Measurements from ENCODE around the gene PDE4B. TPM values are rescaled to one million over a fixed set of nuclear protein-coding genes. Genes with fewer than 3 reads are reported as not detected.

The PDE4B gene
- polyA plus RNA-seq, 12 donors = 16.0 to 35.1 (median 19.6) TPM; not detected in 1

- no peak for DNase-seq
Observed at GRCh38 chr1:66282891-66283621, 490.4 kb downstream of the PDE4B start.

GRCh38 chr1:66283622-66284041, 490.9 kb downstream of the PDE4B start:
- no peak for DNase-seq

DNA sequence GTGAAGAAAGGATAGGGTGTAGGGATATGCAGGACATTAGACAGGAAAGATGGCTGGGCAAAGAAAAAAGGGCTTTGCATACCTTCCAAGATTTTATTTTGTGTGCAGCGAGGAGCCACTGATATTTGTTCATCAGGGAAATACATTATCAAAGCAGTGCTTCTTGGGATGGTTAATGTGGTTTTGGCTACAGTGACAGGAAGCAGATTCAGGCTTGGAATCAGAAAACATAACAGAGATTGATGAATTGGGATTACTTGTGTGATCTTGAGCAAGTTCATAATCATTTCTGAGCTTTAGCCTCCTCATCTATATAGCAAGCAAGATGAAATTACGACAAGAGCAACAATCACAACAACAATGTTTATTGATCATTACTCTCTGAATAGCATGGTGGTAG, 492.1 kb downstream of the PDE4B start:
- DNase-seq = no peak

GRCh38 chr1:66285618-66286270, 493.0 kb downstream of the PDE4B start:
- no peak for DNase-seq

- no peak for DNase-seq
Observed at GRCh38 chr1:66286307-66286706, 493.6 kb downstream of the PDE4B start.

GRCh38 chr1:66288048-66288447, 495.4 kb downstream of the PDE4B start:
- no peak for DNase-seq

DNA sequence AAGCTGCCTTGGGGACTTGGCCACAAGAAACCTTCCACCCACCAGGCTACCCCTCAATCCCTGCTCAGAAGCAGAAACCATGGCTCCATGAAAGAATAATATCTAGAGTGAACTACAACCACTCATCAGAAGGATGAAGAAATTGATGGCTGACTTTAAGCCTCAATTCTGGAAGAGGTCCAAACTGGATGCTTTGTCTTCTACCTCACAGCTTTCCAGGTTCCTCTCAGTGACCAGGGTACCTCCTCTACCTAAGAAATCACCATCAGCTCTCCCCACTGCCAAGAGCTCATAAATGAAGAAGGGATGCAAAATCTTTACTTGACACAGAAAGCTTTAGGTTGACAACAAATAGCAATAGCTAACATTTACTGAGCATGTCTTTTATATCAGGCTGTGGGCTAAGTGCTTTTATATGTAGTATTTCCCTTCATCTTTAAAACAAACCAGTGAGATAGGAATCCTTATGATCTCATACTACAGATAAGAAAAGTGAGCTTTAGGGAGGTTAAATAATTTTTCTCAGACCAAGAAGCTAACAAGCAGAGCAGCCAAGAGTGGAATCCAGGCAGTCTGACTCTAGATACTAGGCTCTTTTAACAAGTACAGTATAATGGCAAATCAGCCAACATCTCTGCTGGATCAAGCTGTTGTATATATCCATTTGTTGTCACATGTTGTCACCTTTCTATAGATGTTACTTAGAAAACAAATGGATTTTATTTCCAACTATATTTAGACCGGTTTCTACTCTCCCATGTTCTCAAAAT, 498.3 kb downstream of the PDE4B start:
- no peak for DNase-seq

DNA sequence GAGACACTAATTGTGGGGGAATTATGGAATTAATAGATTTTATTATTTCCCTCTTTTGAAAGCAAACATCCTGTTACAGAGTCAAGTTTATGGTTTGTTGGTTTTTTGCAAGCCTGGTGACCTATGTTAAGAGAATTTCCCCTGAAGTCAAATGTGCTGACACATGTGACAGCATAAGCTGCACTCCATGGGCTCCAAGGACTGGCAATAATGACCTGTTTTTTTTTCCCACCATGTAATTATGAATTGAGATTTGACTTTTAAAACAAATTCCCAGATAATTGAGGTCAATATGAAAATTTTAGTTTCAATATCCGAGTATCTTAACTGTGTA, 498.8 kb downstream of the PDE4B start:
- DNase-seq = no peak

DNA sequence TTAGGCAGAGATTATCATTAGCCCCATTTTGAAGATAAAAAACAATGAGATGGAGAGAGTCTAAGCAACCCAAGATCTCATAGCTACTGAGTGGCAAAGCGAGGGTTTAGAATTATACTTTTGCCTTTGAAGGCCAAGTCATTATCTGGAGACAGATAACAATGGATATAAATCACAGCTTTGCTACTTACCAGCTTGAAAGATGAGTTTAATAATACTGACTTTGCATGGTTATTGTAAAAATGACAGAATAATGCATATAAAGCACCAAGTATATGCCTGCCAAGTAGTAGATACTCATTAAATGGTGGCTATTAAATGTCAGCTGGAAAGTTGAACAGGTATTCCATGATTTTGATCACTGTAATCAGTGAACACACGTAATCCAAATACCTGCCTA, 499.6 kb downstream of the PDE4B start:
- DNase-seq = no peak

DNA sequence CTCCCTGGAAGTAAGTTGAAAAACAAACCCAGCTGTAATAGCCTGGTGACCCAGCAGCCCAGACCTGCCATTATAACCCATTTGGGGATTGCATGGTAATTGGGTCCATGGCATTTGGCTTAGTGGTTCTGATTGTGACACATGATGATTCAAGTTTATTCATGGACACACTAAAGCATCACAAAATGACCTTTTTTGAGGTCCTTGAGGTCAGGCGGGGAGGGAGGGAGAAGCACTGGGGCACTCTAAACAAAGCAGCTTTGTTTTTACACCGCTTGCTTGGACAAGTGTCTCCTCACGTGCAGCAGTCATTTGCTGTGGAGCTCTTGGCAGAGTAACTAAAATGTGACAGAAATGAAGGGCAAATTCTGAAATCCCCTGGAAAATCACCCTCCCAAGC, 500.2 kb downstream of the PDE4B start:
- DNase-seq = no peak

- DNase-seq = peak; percentile 61
Observed at GRCh38 chr1:66294707-66295370, 502.1 kb downstream of the PDE4B start.

DNA sequence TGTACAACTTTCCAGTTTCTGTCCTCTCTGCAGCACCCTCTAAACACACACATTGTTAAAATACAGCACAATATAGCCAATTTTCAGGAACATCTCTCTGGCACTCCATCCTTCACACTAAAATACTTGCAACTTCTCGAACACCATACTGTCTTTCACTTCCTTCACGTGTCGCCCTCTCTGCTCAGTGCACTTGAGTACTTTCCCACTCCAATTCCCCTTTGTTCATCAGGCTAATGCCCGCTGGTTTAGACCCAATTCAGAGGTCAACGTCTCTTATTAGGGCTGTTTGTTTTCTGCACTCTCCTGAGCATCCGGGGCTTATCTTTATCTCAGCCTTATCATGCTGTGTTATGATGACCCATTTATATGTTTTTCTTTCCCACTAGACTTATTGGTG, 503.1 kb downstream of the PDE4B start:
- no peak for DNase-seq

DNA sequence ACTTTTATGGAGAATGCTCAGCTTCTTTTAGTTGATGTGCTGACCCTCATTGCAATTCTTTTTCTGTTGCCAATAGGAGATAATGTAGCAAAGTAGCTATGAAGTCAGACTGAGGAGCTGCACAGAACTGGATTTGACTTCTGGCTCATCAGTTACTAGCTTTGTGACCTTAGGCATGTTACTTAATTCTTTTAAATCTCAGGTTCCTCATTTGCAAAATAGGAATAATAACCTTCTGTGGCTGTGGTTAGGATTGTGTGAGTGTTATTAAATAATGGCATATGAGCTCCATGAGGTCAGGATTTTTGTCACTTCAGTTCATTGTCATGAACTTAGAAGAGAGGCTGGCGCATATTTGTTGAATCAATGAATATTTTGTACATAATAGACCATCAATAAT, 503.7 kb downstream of the PDE4B start:
- DNase-seq = no peak

- DNase-seq = no peak
Observed at GRCh38 chr1:66296951-66297350, 504.3 kb downstream of the PDE4B start.

GRCh38 chr1:66298464-66298863, 505.8 kb downstream of the PDE4B start:
- peak; percentile 58 for DNase-seq

DNA sequence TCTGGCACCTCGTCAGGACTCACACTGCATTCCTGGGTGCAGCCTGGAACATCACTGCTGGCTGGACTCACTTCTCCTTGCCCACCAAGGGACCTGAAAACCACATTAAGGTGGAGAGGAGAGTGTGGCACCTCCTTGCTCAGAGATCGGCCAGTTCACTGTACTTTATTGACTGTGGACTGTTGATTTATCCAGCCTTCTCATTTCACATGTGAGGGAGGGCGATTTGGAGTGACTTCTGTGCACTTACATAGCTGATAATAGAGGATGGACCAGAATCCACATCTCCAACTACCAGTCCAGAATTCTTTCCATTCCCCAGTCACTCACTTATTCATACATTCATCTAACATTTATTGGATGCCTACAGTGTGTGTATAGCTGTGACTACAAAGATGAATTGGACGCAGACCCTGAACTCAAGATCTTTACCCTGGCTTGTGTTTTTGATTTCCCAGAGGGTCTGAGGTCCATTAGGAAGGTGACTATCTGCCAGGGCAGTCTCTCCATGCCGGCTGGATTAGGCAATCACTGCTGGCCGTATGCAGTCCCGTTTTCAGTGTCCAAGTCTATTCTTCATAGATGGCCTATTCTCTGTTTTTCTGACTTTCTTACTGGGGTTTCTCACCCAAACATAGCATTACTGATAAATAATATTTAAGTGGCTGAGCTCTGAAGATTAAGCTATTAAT, 507.7 kb downstream of the PDE4B start:
- DNase-seq = no peak

GRCh38 chr1:66300972-66301451, 508.3 kb downstream of the PDE4B start:
- no peak for DNase-seq

DNA sequence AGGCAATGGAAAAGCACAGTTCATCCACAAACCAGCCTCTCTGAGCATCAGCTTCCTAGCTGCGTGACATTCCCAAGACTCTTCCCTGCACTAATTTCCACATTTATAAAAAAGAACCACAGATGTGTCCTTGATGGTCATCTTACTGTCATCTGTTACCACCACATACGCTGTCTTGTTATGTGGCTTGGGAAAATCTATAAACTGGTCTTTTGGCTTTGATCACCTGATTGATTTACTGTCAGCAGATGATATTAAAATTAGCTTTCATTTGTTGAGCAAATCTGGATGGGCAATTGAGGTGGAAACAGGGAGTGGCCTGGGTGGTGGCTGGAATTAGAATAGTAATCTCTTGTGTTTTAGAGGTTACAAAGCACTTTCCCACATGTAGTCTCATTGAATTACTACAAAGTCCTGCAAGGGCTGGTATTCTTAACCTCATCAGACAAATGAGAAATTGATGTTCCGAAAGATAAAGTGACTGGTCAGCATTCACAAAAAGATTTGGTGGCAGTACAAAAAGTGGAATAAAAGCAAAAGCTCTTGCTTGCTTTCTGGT, 509.6 kb downstream of the PDE4B start:
- no peak for DNase-seq

- DNase-seq = no peak
Observed at GRCh38 chr1:66302815-66303214, 510.1 kb downstream of the PDE4B start.

DNA sequence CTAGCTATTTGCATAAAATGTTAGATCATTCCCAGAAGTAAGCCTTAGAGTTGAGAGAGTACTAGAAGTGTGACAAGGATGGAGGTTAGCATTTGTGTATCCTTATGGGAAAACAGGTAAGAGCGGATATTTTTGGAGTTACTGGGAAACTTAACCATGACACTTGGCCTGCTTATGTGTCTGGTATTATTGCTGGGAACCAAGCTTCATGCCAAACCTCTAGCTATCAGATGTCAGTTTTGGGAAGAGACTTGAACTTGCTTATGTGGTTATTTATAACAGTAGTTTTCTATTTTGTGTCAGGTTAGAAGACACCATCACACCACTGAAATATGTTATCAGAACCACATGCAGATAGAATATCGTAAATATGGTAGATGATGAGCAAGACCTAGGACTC, 511.0 kb downstream of the PDE4B start:
- DNase-seq = no peak

GRCh38 chr1:66304128-66304527, 511.4 kb downstream of the PDE4B start:
- no peak for DNase-seq
